SH-SY5Y (cell line): ENCODE results near the gene RIC8B.

Experiments used
- GATA2 ChIP-seq: IDR thresholded peaks from 2 replicates; pipeline ENCODE4 v1.6.1; 2011; ENCODE audit warnings: mild to moderate bottlenecking, low read depth, low read length
- GATA3 ChIP-seq: IDR thresholded peaks from 2 replicates; pipeline ENCODE4 v1.6.1; 2011; ENCODE audit warnings: low read depth, mild to moderate bottlenecking, low read length, moderate library complexity

DNA sequence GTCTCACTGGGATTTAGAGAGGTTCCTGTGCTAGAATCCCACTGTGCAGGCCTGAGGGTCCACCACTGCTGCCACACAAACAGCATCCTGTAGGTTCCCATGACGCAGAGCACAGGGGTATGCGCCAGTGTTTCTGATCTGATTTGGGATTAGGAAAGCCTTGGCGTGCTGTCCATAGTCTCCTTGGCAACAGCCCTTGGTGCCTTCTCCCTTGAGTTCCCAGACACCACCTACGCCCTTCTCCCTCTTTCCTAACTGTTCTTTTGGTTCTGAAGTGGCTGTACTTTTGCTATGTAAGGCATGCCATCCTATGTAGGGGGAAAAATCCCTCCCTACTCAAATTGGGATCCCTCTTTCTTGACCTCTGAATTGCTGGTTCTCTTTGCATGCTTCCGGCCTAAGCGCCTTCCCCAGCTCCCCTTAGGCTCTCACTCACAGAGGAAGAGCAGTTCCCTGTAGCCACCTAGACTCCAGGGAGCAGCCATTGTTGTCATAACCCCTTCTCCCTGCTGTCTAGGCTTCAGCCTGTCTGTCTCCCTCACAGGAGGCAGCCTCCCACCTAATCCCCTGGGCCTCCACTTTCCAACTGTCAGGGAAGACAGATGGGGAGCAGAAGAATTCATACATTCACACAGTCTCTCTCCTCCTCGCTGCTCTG is 14.8 kb upstream of the RIC8B start:
- TF ChIP-seq GATA3 (no peak), GATA2 (no peak)
